HCT116 (cell line): ENCODE measurements around the gene ADD1. TPM values are rescaled to one million over a fixed set of nuclear protein-coding genes. Genes with fewer than 3 reads are reported as not detected.
A peak's percentile ranks its signal among the peaks of the same experiment; 100 is the strongest.
"Not testable (repeated sequence)": the region's sequence is repeated elsewhere in the genome, so short reads cannot be mapped to it uniquely, and the experiment has no call there.

Source experiments
- ATAC-seq: fragments of 200-7000 bp; cut with Tn5 transposase; 2 replicates; pipeline ENCODE4 v1.9.1; 2020; ENCODE audit warnings: mild to moderate bottlenecking, moderate library complexity
- BruUV-seq: library from RNA; stranded (reverse); fragments of 400-500 nt; replicated peaks from 2 replicates; lab custom pipeline; 2021; lab: Mats Ljungman, UMichigan
- CTCF ChIA-PET: fragments of 300-600 bp; sonication (Branson Sonifier 250); formaldehyde crosslinking; loops from one replicate; lab custom pipeline; 2021; ENCODE audit warnings: antibody characterized with exemption; lab: Charles Lee
- POLR2A ChIA-PET: fragments of 300-600, 350-600 bp; sonication (Branson Sonifier 250); formaldehyde crosslinking; loops from one replicate; lab custom pipeline; 2021; ENCODE audit warnings: antibody characterized with exemption; lab: Charles Lee
- RAD21 ChIA-PET, 2 experiments: fragments of 300-600 bp; sonication (Branson Sonifier 250); formaldehyde crosslinking; loops; one replicate each; lab custom pipeline; 2023; ENCODE audit warnings: low total read pairs in 2 of 2; ENCODE audit not compliant: uncharacterized antibody in 2 of 2, unreplicated experiment in 2 of 2, low non-redundant PET in 1 of 2; lab: Charles Lee
- DNase-seq: peaks from one replicate; pipeline ENCODE4 v3.0.0-alpha.2; 2010; ENCODE audit warnings: low read depth, low spot score
- H2AFZ ChIP-seq: fragments of 200-600 bp; shearing (Covaris generic), sonication (generic); 2 replicates; pipeline ENCODE4 v1.6.1; 2017; ENCODE audit warnings: low read depth, mixed run types, mixed read lengths, antibody characterized with exemption, low read length; ENCODE audit not compliant: poor library complexity, severe bottlenecking
- H3K27ac ChIP-seq: 2 replicates; pipeline ENCODE4 v1.5.1; 2012; ENCODE audit warnings: low read depth, low read length
- H3K27me3 ChIP-seq: fragments of 200-600 bp; sonication (generic); 2 replicates; pipeline ENCODE4 v1.6.1; 2016; ENCODE audit warnings: mixed run types, low read length, mixed read lengths; ENCODE audit not compliant: insufficient read depth
- H3K36me3 ChIP-seq, 2 experiments: fragments of 200-500 bp in 1 of 2; fragments of 200-600 bp in 1 of 2; sonication (Bioruptor generic) in 1 of 2; sonication (generic) in 1 of 2; 2 replicates each; pipeline versions ENCODE4 v1.5.1 to v1.6.1; 2014 to 2016; ENCODE audit warnings: low read length in 2 of 2, inconsistent platforms in 1 of 2, mixed read lengths in 1 of 2, mixed run types in 1 of 2; ENCODE audit not compliant: insufficient read depth in 2 of 2, control insufficient read depth in 1 of 2
- H3K4me1 ChIP-seq, 2 experiments: fragments of 200-600 bp in 1 of 2; sonication (generic) in 1 of 2; 2 replicates each; pipeline versions ENCODE4 v1.5.1 to v1.6.1; 2012 to 2017; ENCODE audit warnings: low read length in 2 of 2, inconsistent platforms in 1 of 2, mild to moderate bottlenecking in 1 of 2, mixed read lengths in 1 of 2, mixed run types in 1 of 2, moderate library complexity in 1 of 2; ENCODE audit not compliant: insufficient read depth in 2 of 2, control insufficient read depth in 1 of 2
- H3K4me2 ChIP-seq: fragments of 200-600 bp; sonication (generic); 2 replicates; pipeline ENCODE4 v1.6.1; 2017; ENCODE audit warnings: mixed run types, low read length, mixed read lengths
- H3K4me3 ChIP-seq, 2 experiments: fragments of 200-600 bp in 1 of 2; sonication (generic) in 1 of 2; replicated peaks in 1 of 2; 2 replicates each; pipeline ENCODE4 v1.5.1; 2011 to 2016; ENCODE audit warnings: low read length in 2 of 2, control low read depth in 1 of 2, low read depth in 1 of 2, mild to moderate bottlenecking in 1 of 2, mixed read lengths in 1 of 2, mixed run types in 1 of 2
- H3K79me2 ChIP-seq: fragments of 200-600 bp; sonication (generic); 2 replicates; pipeline ENCODE4 v1.6.1; 2017; ENCODE audit warnings: mild to moderate bottlenecking, mixed run types, low read length, moderate library complexity, mixed read lengths; ENCODE audit not compliant: insufficient read depth
- H3K9ac ChIP-seq: fragments of 200-600 bp; sonication (generic); 2 replicates; pipeline ENCODE4 v1.6.1; 2016; ENCODE audit warnings: low read length, mixed read lengths
- H3K9me2 ChIP-seq: fragments of 200-600 bp; sonication (generic), shearing (Covaris generic); 2 replicates; pipeline ENCODE4 v1.6.1; 2017; ENCODE audit warnings: mixed run types, mild to moderate bottlenecking, moderate library complexity; ENCODE audit not compliant: insufficient read depth
- H3K9me3 ChIP-seq, 2 experiments: fragments of 200-500 bp in 1 of 2; fragments of 200-600 bp in 1 of 2; sonication (Bioruptor generic) in 1 of 2; sonication (generic) in 1 of 2; 2 replicates each; pipeline ENCODE4 v1.6.1; 2014 to 2017; ENCODE audit warnings: low read length in 2 of 2, mixed read lengths in 2 of 2, inconsistent platforms in 1 of 2, low read depth in 1 of 2, mild to moderate bottlenecking in 1 of 2, mixed run types in 1 of 2, moderate library complexity in 1 of 2; ENCODE audit not compliant: control insufficient read depth in 1 of 2, insufficient read depth in 1 of 2
- H4K20me1 ChIP-seq: fragments of 200-600 bp; sonication (generic), shearing (Covaris generic); 2 replicates; pipeline ENCODE4 v1.6.1; 2017; ENCODE audit warnings: mixed run types, mild to moderate bottlenecking, moderate library complexity; ENCODE audit not compliant: insufficient read depth
- CEBPB ChIP-seq: IDR thresholded peaks from 2 replicates; pipeline ENCODE4 v1.6.1; 2012; ENCODE audit warnings: low read depth
- EGR1 ChIP-seq: IDR thresholded peaks from 2 replicates; pipeline ENCODE4 v1.6.1; 2012; ENCODE audit warnings: low read depth
- EZH2 ChIP-seq: fragments of 200-600 bp; sonication (generic); IDR thresholded peaks from 2 replicates; pipeline ENCODE4 v1.6.1; 2017; ENCODE audit warnings: antibody characterized with exemption, mixed run types
- FOSL1 ChIP-seq: IDR thresholded peaks from 2 replicates; pipeline ENCODE4 v1.6.1; 2012; ENCODE audit warnings: low read depth
- POLR2AphosphoS5 ChIP-seq: IDR thresholded peaks from 2 replicates; pipeline ENCODE4 v1.6.1; 2011; ENCODE audit warnings: mild to moderate bottlenecking, low read depth, low read length, moderate library complexity
- RAD21 ChIP-seq: IDR thresholded peaks from 2 replicates; pipeline ENCODE4 v1.6.1; 2012; ENCODE audit warnings: low read depth, mild to moderate bottlenecking
- SRF ChIP-seq: IDR thresholded peaks from 2 replicates; pipeline ENCODE4 v1.6.1; 2012; ENCODE audit warnings: low read depth
- ZNF274 ChIP-seq: fragments of 200-500 bp; sonication (Bioruptor generic); IDR thresholded peaks from 2 replicates; pipeline ENCODE4 v1.6.1; 2014; ENCODE audit warnings: mild to moderate bottlenecking, low read depth, low read length, inconsistent platforms
- intact Hi-C: fragments of 100-400 bp; cut with micrococcal nuclease; formaldehyde crosslinking; loops from 2 replicates; pipeline ENCODE4 v1.10.0; 2022
- total RNA-seq: library from RNA; stranded (reverse); gene quantifications from one replicate; pipeline ENCODE4 v1.2.1, GENCODE V29; 2021; ENCODE audit not compliant: unreplicated experiment
- TF ChIP-seq, protein P1 (sequence below), 3 experiments: fragments of 200-600 bp in 1 of 3; sonication (generic) in 1 of 3; IDR thresholded peaks in 2 of 3; conservative IDR thresholded peaks in 1 of 3; 2 replicates each; pipeline ENCODE4 v1.5.1; 2012 to 2017; ENCODE audit warnings: low read depth in 2 of 3, low read length in 2 of 3, antibody characterized with exemption in 1 of 3, borderline replicate concordance in 1 of 3, control low read depth in 1 of 3, mild to moderate bottlenecking in 1 of 3, mixed read lengths in 1 of 3, mixed run types in 1 of 3, moderate library complexity in 1 of 3; ENCODE audit not compliant: insufficient read depth in 1 of 3
- TF ChIP-seq, protein P2 (sequence below): IDR thresholded peaks from 2 replicates; pipeline ENCODE4 v1.6.1; 2012; ENCODE audit warnings: low read depth

The ADD1 gene
- total RNA-seq, 1 experiment from 2014 or later: 139 TPM

DNA sequence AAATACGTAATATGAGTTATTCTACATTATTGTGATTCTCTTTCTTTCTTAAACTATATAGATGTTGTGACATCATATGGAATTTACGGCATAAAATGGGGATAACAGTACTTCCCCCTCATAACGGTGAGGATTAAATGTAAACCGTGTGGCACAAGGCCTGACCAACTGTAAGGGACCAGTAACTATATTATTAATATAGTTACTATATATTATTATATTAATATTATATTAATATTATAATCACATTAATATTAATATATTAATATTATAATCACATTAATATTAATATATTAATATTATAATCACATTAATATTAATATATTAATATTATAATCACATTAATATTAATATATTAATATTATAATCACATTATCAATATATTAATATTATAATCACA lies 116.8 kb downstream of the ADD1 start:
- H3K27me3 ChIP-seq, DNase-seq, H3K9me2 ChIP-seq, H3K9ac ChIP-seq, ATAC-seq, H3K4me2 ChIP-seq, BruUV-seq, CTCF ChIA-PET, POLR2A ChIA-PET, H3K4me3 ChIP-seq, H2AFZ ChIP-seq, RAD21 ChIA-PET, H4K20me1 ChIP-seq, H3K27ac ChIP-seq, intact Hi-C loops: not testable (repeated sequence)
- peaks cover 12 to 23% of the 10 kb centered on the region in 2 experiments; a peak in 3 of 4 replicates for H3K4me1 ChIP-seq
- H3K79me2 ChIP-seq: peaks cover 73% of the 10 kb centered on the region
- H3K36me3 ChIP-seq: peaks cover 34 to 44% of the 10 kb centered on the region in 2 experiments
- peaks cover 6 to 11% of the 10 kb centered on the region in 2 experiments; a peak in 2 of 4 replicates for H3K9me3 ChIP-seq

DNA sequence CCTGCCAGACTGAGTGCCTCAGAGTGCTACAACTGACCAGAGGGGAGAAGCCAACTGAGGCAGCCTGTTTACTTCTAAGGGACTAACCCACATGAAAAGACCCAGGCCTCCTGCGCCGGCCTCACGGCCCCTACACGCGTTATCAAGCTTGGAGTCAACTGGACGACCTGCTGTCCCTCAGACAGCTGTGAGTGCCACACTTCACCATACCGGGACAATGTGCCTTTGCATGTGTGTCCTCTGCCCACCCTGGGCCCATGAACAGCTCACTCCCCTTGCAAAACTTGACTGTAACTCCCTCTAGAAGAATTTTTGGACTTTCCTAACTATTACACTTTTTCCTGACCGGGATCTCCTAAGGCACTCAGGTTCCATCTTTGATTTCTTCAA lies 117.8 kb downstream of the ADD1 start:
- Histone ChIP-seq H3K27me3 (no peaks in the 10 kb centered on the region), H3K36me3 (peaks cover 24 to 34% of the 10 kb centered on the region in 2 experiments), H3K79me2 (peaks cover 63% of the 10 kb centered on the region), H3K27ac (no peak overlapping the region), H3K4me3 (peak overlapping the region in 1 of 2 experiments; percentile 94; a peak in 2 of 4 replicates), H3K4me2 (peak overlapping the region; percentile 91), H4K20me1 (peaks cover 6% of the 10 kb centered on the region; the same call in 1 of the 2 replicates), H2AFZ (no peak overlapping the region), H3K4me1 (peaks cover 12 to 23% of the 10 kb centered on the region in 2 experiments; a peak in 3 of 4 replicates), H3K9ac (peak overlapping the region; percentile 97; the same call in 1 of the 2 replicates), H3K9me2 (no peaks in the 10 kb centered on the region), H3K9me3 (peaks cover 0 to 1% of the 10 kb centered on the region in 2 experiments; a peak in 1 of 4 replicates)
- BruUV-seq: no TSS peak
- ChIA-PET RAD21 (no interaction called here), POLR2A (no interaction called here), CTCF (no interaction called here)
- no peak for ATAC-seq
- intact Hi-C loops: no loop called here
- no peak for DNase-seq
- TF ChIP-seq FOSL1 (no peak), RAD21 (no peak), CEBPB (no peak), SRF (no peak), EGR1 (no peak), EZH2 (no peak), POLR2AphosphoS5 (no peak), ZNF274 (no peak)
- TF ChIP-seq, protein P1, sequence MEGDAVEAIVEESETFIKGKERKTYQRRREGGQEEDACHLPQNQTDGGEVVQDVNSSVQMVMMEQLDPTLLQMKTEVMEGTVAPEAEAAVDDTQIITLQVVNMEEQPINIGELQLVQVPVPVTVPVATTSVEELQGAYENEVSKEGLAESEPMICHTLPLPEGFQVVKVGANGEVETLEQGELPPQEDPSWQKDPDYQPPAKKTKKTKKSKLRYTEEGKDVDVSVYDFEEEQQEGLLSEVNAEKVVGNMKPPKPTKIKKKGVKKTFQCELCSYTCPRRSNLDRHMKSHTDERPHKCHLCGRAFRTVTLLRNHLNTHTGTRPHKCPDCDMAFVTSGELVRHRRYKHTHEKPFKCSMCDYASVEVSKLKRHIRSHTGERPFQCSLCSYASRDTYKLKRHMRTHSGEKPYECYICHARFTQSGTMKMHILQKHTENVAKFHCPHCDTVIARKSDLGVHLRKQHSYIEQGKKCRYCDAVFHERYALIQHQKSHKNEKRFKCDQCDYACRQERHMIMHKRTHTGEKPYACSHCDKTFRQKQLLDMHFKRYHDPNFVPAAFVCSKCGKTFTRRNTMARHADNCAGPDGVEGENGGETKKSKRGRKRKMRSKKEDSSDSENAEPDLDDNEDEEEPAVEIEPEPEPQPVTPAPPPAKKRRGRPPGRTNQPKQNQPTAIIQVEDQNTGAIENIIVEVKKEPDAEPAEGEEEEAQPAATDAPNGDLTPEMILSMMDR (IDR thresholded peaks at IDR 0.05 in 2 of 3, conservative IDR thresholded peaks at IDR 0.05 in 1 of 3; ENCODE audit: borderline replicate concordance in 1 of 3, insufficient read depth in 1 of 3, low read depth in 2 of 3, low read length in 2 of 3): no peak
- TF ChIP-seq, protein P2, sequence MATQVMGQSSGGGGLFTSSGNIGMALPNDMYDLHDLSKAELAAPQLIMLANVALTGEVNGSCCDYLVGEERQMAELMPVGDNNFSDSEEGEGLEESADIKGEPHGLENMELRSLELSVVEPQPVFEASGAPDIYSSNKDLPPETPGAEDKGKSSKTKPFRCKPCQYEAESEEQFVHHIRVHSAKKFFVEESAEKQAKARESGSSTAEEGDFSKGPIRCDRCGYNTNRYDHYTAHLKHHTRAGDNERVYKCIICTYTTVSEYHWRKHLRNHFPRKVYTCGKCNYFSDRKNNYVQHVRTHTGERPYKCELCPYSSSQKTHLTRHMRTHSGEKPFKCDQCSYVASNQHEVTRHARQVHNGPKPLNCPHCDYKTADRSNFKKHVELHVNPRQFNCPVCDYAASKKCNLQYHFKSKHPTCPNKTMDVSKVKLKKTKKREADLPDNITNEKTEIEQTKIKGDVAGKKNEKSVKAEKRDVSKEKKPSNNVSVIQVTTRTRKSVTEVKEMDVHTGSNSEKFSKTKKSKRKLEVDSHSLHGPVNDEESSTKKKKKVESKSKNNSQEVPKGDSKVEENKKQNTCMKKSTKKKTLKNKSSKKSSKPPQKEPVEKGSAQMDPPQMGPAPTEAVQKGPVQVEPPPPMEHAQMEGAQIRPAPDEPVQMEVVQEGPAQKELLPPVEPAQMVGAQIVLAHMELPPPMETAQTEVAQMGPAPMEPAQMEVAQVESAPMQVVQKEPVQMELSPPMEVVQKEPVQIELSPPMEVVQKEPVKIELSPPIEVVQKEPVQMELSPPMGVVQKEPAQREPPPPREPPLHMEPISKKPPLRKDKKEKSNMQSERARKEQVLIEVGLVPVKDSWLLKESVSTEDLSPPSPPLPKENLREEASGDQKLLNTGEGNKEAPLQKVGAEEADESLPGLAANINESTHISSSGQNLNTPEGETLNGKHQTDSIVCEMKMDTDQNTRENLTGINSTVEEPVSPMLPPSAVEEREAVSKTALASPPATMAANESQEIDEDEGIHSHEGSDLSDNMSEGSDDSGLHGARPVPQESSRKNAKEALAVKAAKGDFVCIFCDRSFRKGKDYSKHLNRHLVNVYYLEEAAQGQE: no peak
